ENCODE measurements around the gene IFNAR2.
"Not testable (repeated sequence)": the region's sequence is repeated elsewhere in the genome, so short reads cannot be mapped to it uniquely, and the experiment has no call there.

The IFNAR2 gene

GRCh38 chr21:33245289-33245918 is 15.7 kb downstream of the IFNAR2 start:
- no peak for DNase-seq

- DNase-seq, result no peak
These were observed 16.8 kb downstream of the IFNAR2 start for GRCh38 chr21:33246506-33246905.

- no peak for DNase-seq
These were observed 17.2 kb downstream of the IFNAR2 start for GRCh38 chr21:33246963-33247362.

- peak; percentile 45 for DNase-seq
These were observed 17.9 kb downstream of the IFNAR2 start for GRCh38 chr21:33247599-33247998.

GRCh38 chr21:33249331-33250002 is 19.7 kb downstream of the IFNAR2 start:
- DNase-seq, result no peak

- no peak for DNase-seq
These were observed 21.4 kb downstream of the IFNAR2 start for GRCh38 chr21:33251119-33251518.

- not testable (repeated sequence) for DNase-seq
These were observed 23.6 kb downstream of the IFNAR2 start for GRCh38 chr21:33253382-33253781.

GRCh38 chr21:33254766-33255165 is 25.0 kb downstream of the IFNAR2 start:
- DNase-seq, result no peak

GRCh38 chr21:33255404-33255803 is 25.7 kb downstream of the IFNAR2 start:
- DNase-seq, result no peak

GRCh38 chr21:33256019-33256418 is 26.3 kb downstream of the IFNAR2 start:
- DNase-seq, result no peak

GRCh38 chr21:33257094-33257803 is 27.5 kb downstream of the IFNAR2 start:
- no peak for DNase-seq

- DNase-seq, result no peak
These were observed 28.7 kb downstream of the IFNAR2 start for GRCh38 chr21:33258475-33258874.

- no peak for DNase-seq
These were observed 29.7 kb downstream of the IFNAR2 start for GRCh38 chr21:33259428-33259827.

- DNase-seq, result peak; percentile 2
These were observed 30.3 kb downstream of the IFNAR2 start for GRCh38 chr21:33259995-33260394.

GRCh38 chr21:33261635-33262034 is 31.9 kb downstream of the IFNAR2 start:
- DNase-seq, result peak; percentile 91

- DNase-seq, result no peak
These were observed 33.2 kb downstream of the IFNAR2 start for GRCh38 chr21:33262921-33263320.

GRCh38 chr21:33264561-33264960 is 34.8 kb downstream of the IFNAR2 start:
- DNase-seq, result no peak

GRCh38 chr21:33265664-33266049 is 35.9 kb downstream of the IFNAR2 start:
- peak; percentile 95 for DNase-seq

GRCh38 chr21:33266050-33266788 is 36.5 kb downstream of the IFNAR2 start, which contains the start of gene IL10RB:
TSS of gene IL10RB (plus strand) at chr21:33266367. CDS start at chr21:33266466, 99 bp downstream.
- peak; percentile 44 for DNase-seq

GRCh38 chr21:33266789-33267135 is 37.0 kb downstream of the IFNAR2 start:
- DNase-seq, result no peak

- no peak for DNase-seq
These were observed 37.5 kb downstream of the IFNAR2 start for GRCh38 chr21:33267250-33267649.

- DNase-seq, result no peak
These were observed 38.6 kb downstream of the IFNAR2 start for GRCh38 chr21:33268393-33268736.

- no peak for DNase-seq
These were observed 39.2 kb downstream of the IFNAR2 start for GRCh38 chr21:33268737-33269441.
